HG03378 (cell line): ENCODE measurements around the gene CFAP97D2.
"Not testable (repeated sequence)": the region's sequence is repeated elsewhere in the genome, so short reads cannot be mapped to it uniquely, and the experiment has no call there.

Source experiments
- ATAC-seq: cut with Tn5 transposase; IDR thresholded peaks from one replicate; pipeline ENCODE4 v1.9.1; 2021; ENCODE audit warnings: mild to moderate bottlenecking, moderate library complexity; ENCODE audit not compliant: unreplicated experiment

The CFAP97D2 gene

GRCh38 chr13:114179087-114179658, at the start of gene CFAP97D2:
CFAP97D2 (plus strand) TSS chr13:114179257; CDS start chr13:114179331, 74 bp downstream.
- no peak for ATAC-seq

DNA sequence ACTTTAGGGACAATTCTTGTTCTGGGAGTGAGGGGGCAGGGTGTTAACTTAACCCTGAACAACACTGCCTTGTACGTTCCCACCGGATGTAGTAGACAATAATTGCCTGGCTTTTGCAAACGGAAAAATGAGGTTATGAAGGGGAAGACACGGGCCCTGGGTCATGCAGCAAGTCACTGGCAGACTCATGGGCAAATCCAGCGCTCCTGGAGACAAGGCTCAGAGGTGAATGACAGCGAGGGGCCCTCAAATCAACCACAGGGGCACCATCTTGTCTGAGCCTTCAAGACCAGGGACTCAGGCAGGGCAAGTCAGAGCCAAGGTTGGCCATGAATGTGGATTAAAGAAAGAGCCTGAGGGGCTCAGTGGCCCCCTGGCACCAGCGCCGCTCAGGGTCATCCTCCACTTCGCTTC, 49.4 kb upstream of the CFAP97D2 start:
- no peak for ATAC-seq

DNA sequence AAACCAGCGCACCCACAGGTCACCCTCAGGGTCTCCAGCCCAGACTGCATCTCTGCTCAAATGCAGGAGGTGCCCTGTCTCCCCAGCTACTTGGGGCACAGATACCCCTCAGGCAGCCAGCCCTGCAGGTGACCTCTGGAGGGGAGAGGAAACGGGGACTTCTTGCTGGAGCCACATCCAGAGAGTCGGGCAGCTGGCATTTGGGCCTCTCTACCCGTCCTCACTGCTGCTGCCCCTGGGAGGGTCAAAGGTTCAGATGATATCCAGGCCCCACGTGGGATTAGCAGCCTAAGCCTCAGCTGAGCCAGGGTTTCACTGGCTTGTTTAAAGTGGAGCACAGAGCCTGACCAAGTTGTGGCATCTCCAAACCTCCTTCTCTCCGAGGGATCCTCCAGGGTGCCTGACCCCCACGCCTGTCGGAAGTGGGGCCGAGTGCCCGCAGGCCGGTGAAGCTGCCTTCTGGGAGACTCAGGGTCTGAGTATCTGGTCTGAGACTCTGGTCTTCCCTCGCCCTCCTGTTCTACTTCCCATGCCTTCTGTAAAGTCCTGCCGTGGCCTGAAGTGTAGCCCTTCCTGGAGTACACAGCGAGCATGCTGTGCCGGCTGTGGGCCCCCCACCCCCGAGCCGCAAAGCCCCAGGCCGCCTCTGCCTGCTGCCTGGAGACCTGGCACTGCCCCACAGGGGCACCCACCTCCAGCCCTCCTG, 48.8 kb upstream of the CFAP97D2 start:
- ATAC-seq = no peak

- peak; percentile 23 for ATAC-seq
Observed at GRCh38 chr13:114130837-114131582, 48.0 kb upstream of the CFAP97D2 start.

DNA sequence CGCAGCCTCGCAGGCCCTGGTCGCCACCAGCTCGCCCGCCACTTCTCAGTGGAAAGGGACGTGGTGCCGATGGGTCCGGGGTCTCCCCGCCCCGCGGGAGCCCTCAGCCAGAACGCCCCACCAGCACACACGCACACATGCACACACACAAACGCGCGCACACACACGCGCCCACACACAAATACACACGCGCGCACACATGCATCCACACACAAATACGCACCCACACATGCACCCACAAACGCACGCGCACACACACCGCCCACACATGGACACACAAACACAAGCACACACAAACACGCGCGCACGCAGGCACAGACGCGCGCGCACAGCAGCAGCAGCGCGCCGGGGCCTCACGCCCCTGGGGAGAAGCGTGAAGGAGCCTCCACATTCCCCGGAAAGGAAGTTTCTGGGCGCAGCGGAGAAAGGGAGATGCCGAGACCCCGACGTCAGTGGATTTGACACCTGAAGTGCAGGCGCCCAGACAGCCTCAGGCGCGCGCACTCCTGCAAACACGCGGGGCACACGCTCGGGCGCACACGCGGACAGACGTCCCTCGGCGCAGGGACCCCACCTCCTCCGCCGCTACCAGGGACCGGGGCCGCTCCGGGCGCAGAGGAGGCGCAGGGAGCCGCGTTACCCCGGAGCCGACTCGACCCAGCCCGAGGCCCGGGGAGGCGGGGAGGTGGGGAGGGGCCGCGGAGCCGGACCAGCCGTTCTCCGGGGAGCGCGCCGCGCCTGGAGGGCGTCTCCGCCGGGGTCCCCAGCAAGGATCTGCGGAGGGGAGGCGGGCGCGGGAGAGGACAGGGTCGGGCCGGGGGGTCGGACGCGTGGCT, 47.3 kb upstream of the CFAP97D2 start:
- no peak for ATAC-seq

DNA sequence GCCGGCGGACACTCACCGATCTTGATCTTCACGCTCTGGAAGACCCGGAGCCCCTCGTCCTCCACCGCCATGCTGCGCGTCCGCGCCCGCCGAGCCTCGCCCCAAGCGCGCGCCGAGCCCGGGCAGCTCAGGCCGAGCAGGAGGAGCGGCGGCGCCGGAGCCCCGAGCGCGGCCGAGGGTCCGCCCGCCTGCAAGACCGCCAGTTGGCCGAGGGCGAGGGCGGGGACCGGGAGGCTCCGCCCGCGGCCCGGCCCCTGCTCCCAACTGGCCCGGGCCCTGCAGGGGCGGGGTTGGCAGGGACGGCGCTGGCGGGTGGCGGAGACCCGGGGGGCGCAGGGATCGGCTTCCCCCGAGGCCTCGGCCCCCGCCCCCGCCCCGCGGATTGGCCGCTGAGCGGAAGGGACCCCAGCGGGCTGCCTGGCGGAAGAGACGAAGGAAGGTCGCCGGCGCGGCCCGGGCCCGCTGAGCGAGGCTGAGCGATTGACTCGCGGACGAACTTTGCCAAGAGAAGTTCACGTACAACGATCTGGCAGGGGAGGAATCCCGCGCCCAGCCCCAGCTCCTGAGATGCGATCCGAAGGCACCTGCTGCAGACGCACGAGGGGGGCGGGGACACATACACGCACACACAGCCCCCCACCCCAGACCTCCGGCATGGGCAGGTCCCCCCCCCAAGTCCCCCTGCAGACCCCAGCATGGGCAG, 46.5 kb upstream of the CFAP97D2 start, which contains the start of gene RASA3:
TSS of gene RASA3 (minus strand) at position 205 of the 703 bp plus-strand sequence. CDS start at position 71, 134 bp downstream.
- no peak for ATAC-seq

DNA sequence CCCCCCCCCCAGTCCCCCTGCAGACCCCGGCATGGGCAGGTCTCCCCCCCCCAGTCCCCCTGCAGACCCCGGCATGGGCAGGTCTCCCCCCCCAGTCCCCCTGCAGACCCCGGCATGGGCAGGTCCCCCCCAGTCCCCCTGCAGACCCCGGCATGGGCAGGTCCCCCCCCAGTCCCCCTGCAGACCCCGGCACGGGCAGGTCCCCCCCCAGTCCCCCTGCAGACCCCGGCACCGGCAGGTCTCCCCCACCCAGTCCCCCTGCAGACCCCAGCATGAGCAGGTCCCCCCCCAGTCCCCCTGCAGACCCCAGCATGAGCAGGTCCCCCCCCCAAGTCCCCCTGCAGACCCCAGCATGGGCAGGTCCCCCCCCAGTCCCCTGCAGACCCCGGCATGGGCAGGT, 45.9 kb upstream of the CFAP97D2 start:
- not testable (repeated sequence) for ATAC-seq

- ATAC-seq = not testable (repeated sequence)
Observed at GRCh38 chr13:114133552-114133951, 45.5 kb upstream of the CFAP97D2 start.

- no peak for ATAC-seq
Observed at GRCh38 chr13:114134111-114134943, 44.7 kb upstream of the CFAP97D2 start.

DNA sequence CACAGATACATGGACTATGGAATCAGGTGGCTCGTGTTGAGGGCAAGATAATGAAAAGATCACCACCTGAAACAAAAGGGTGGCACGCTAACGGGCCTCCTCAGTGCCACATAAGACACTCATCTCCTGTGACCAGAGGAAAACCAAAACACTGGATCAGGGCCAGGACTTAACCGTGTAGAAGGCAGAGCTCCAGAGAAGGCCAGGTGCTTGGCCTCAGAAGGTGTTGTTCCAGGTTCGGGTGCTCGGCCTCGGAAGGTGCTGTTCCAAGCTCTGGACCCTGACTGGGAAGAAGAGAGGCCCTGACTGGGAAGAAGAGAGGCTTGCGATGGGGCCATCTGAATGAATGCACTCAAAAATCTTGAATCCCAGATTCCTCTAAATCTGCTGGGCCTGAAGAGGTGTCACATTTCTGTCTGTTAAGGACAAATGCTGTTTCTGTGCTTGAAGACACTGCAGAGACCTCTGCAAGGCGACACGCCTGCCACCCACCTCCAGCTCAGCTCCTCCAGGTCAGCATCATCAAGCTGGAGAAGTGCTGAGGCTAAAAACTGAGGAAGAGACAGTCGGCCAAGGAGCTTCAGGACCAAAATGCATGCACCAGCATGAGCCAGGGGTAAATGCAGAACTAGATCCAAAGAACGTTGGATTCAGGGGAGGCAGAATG, 44.0 kb upstream of the CFAP97D2 start:
- no peak for ATAC-seq

DNA sequence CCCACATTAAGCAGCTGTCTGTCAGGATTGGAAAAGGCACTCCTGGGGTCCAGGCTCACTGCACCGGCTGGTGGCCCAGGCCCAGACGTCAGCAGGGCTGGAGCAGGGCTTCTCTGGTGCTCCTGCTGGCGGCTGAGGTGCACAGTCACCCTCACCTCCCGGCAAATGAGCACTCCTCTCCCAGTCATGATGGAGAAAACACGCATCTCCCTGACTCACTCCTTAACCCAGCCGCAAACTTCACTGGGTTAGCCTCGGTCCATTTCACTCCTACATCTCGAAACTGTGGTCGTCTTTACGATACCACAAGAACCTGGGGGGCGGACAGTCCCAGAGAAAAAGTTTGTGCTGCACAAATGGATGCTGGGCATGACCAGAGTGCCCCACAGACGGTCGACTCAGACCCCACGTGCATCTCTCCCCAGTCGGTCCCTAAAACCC, 43.3 kb upstream of the CFAP97D2 start:
- no peak for ATAC-seq

DNA sequence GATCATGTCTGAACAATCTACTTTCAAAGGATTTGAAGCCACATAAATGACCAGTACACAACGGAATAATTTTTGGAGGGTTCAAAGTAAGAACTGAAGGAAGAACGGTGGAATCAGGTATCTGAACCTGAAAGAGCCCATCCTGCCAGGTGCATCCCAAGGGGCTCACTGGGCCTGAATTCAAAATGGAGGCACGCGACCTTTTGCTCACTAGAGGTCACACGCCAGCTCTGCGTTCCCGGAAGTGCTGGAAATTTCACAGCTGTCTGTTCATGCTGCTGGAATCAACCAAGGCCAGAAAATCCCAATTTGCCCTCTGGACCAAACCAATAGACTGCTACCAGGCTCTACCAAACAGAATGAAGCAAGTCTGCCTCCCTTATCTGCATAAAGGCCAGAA, 42.5 kb upstream of the CFAP97D2 start:
- no peak for ATAC-seq

GRCh38 chr13:114140131-114140905, 38.7 kb upstream of the CFAP97D2 start:
- no peak for ATAC-seq

DNA sequence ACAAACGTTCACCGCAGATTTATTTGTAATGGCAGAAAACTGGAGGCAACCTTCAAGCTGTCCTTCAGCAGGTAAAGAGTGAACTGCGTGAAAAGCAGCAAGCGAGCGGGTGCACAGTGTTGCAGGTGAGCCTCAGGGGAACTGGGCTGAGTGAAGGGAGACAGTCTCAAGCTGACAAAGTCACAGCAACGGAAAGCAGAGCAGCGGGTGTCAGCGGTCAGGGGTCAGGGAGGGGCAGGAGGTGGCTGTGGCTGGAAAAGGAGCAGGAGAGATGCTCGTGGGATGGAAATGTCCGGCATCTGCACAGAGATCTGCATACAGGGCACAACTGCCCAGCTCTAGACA, 38.2 kb upstream of the CFAP97D2 start:
- no peak for ATAC-seq

DNA sequence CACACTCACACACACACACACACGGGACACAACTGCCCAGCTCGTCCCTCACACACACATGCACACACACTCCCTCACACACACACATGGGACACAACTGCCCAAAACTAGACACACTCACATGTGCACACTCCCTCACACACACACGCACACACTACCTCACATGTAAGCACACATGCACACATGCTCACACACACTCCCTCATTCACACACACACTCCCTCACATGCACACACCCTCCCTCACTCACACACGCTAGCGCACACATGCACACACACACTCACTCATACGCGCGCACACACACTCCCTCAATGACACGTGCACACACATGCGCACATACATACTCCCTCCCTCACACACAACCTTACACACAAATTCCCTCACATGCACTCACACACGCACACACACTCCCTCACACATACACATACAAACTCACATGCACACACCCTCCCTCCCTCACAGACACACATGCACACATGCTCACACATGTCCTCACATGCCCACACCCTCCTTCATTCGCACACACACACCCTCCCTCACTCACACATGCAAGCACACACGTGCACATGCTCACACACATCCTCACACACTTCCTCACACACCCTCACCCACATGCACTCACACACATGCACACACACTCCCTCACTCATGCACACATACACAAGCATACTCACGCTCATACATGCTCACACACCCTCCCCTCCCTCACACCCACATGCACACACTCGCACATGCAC, 37.6 kb upstream of the CFAP97D2 start:
- ATAC-seq = no peak

DNA sequence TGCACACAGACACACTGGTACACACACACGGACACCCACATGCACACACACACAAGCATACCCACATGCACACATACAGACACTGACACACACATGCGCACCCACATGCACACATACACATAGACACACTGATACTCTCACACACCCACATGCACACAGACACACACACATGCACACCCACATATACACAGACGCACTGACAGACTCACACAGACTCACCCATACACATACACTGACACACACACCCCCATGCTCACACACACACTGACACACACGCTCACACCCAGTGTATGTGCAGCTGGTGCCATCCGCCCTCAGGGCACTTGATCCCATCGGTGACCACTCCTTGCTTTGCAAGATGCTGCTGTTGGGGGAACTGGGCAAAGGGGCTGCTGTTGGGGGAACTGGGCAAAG, 36.9 kb upstream of the CFAP97D2 start:
- no peak for ATAC-seq

GRCh38 chr13:114142640-114143490, 36.2 kb upstream of the CFAP97D2 start:
- no peak for ATAC-seq
